ENCODE data around the gene SNX30. TPM values are rescaled to one million over a fixed set of nuclear protein-coding genes. Genes with fewer than 3 reads are reported as not detected.

The SNX30 gene
- total RNA-seq, 1 donor from 2014 or later = 12.7 TPM

GRCh38 chr9:112890106-112891081 lies 139.8 kb downstream of the SNX30 start, which contains the start of gene SLC46A2:
Gene SLC46A2 (minus strand): TSS chr9:112890876. CDS start chr9:112890681, 195 bp downstream.
- H3K4me3 Mint-ChIP-seq = peak within 1 kb of the TSS; percentile 62
- H3K36me3 Mint-ChIP-seq = no peaks in the 10 kb centered on the region
- no peak for TF ChIP-seq CTCF (IDR thresholded peaks at IDR 0.05; ENCODE audit: unreplicated experiment)
- DNase-seq (ENCODE audit: low spot score in 2 of 2, unreplicated experiment in 2 of 2) = no peak
- no peaks in the 10 kb centered on the region for H3K9me3 Mint-ChIP-seq
- peaks cover 52% of the 10 kb centered on the region for H3K27me3 Mint-ChIP-seq (ENCODE audit: low read depth)
- H3K4me1 Mint-ChIP-seq = peaks cover 10% of the 10 kb centered on the region
- H3K27ac Mint-ChIP-seq = no peak within 1 kb of the TSS

- peaks cover 58% of the 10 kb centered on the region for H3K27me3 Mint-ChIP-seq (ENCODE audit: low read depth)
- TF ChIP-seq CTCF (IDR thresholded peaks at IDR 0.05; ENCODE audit: unreplicated experiment) = no peak
- no peak overlapping the region for H3K27ac Mint-ChIP-seq
- no peak for DNase-seq (ENCODE audit: low spot score in 2 of 2, unreplicated experiment in 2 of 2)
- H3K9me3 Mint-ChIP-seq = no peaks in the 10 kb centered on the region
- peaks cover 10% of the 10 kb centered on the region for H3K4me1 Mint-ChIP-seq
- no peaks in the 10 kb centered on the region for H3K36me3 Mint-ChIP-seq
- peak overlapping the region; percentile 44 for H3K4me3 Mint-ChIP-seq
Measured at GRCh38 chr9:112891521-112891920, 141.0 kb downstream of the SNX30 start.

GRCh38 chr9:112892981-112893380 lies 142.4 kb downstream of the SNX30 start:
- H3K4me3 Mint-ChIP-seq = no peak overlapping the region
- DNase-seq (ENCODE audit: low spot score in 2 of 2, unreplicated experiment in 2 of 2) = no peak
- no peak overlapping the region for H3K27ac Mint-ChIP-seq
- H3K9me3 Mint-ChIP-seq = no peaks in the 10 kb centered on the region
- no peaks in the 10 kb centered on the region for H3K36me3 Mint-ChIP-seq
- H3K27me3 Mint-ChIP-seq (ENCODE audit: low read depth) = peaks cover 58% of the 10 kb centered on the region
- peaks cover 10% of the 10 kb centered on the region for H3K4me1 Mint-ChIP-seq
- no peak for TF ChIP-seq CTCF (IDR thresholded peaks at IDR 0.05; ENCODE audit: unreplicated experiment)

GRCh38 chr9:112894041-112894440 lies 143.5 kb downstream of the SNX30 start:
- Mint-ChIP-seq H3K4me3 (no peak overlapping the region), H3K9me3 (no peaks in the 10 kb centered on the region), H3K27ac (no peak overlapping the region), H3K4me1 (peaks cover 10% of the 10 kb centered on the region), H3K27me3 (ENCODE audit: low read depth) (peaks cover 58% of the 10 kb centered on the region), H3K36me3 (no peaks in the 10 kb centered on the region)
- no peak for DNase-seq (ENCODE audit: low spot score in 2 of 2, unreplicated experiment in 2 of 2)
- no peak for TF ChIP-seq CTCF (IDR thresholded peaks at IDR 0.05; ENCODE audit: unreplicated experiment)

- H3K4me3 Mint-ChIP-seq = no peak overlapping the region
- H3K36me3 Mint-ChIP-seq = no peaks in the 10 kb centered on the region
- no peak for TF ChIP-seq CTCF (IDR thresholded peaks at IDR 0.05; ENCODE audit: unreplicated experiment)
- H3K4me1 Mint-ChIP-seq = peaks cover 10% of the 10 kb centered on the region
- H3K27me3 Mint-ChIP-seq (ENCODE audit: low read depth) = peaks cover 54% of the 10 kb centered on the region
- no peak overlapping the region for H3K27ac Mint-ChIP-seq
- no peaks in the 10 kb centered on the region for H3K9me3 Mint-ChIP-seq
- DNase-seq (ENCODE audit: low spot score in 2 of 2, unreplicated experiment in 2 of 2) = no peak
Measured at GRCh38 chr9:112894699-112895098, 144.1 kb downstream of the SNX30 start.
